Measurements from ENCODE around the gene NR6A1.

DNA sequence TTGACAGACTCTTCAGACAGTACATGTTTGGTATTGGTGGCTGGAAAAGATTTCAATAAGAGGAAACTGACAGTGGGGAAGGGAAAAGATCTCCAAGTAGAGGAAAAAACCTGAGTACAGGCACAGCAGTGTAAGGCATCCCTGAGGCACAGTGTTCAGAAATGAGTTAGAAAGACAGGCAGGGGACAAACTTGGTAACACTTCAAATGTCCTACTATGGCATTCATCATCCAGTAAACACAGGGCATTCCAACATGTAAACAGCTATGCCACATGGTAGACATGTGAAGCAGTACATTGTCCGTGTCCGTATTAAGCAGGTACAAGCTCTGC, 218.9 kb downstream of the NR6A1 start:
- no peak for TF ChIP-seq POLR2AphosphoS5 (IDR thresholded peaks at IDR 0.05)
- TF ChIP-seq, protein P1, sequence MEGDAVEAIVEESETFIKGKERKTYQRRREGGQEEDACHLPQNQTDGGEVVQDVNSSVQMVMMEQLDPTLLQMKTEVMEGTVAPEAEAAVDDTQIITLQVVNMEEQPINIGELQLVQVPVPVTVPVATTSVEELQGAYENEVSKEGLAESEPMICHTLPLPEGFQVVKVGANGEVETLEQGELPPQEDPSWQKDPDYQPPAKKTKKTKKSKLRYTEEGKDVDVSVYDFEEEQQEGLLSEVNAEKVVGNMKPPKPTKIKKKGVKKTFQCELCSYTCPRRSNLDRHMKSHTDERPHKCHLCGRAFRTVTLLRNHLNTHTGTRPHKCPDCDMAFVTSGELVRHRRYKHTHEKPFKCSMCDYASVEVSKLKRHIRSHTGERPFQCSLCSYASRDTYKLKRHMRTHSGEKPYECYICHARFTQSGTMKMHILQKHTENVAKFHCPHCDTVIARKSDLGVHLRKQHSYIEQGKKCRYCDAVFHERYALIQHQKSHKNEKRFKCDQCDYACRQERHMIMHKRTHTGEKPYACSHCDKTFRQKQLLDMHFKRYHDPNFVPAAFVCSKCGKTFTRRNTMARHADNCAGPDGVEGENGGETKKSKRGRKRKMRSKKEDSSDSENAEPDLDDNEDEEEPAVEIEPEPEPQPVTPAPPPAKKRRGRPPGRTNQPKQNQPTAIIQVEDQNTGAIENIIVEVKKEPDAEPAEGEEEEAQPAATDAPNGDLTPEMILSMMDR (IDR thresholded peaks at IDR 0.05): no peak
- TF ChIP-seq POLR2A (IDR thresholded peaks at IDR 0.05; ENCODE audit: low read depth): no peak

Measured in esophagus muscularis mucosa (tissue), 3 donors.